SHP77 treated with DMSO at 0.1 percent for 48 hours (cell line): ENCODE results near the gene MRPL18.
"Not testable (repeated sequence)": the region's sequence is repeated elsewhere in the genome, so short reads cannot be mapped to it uniquely, and the experiment has no call there.

Experiments
- DNase-seq: peaks from one replicate; lab custom pipeline; 2025; lab: John Stamatoyannopoulos, UW

Gene MRPL18

DNA sequence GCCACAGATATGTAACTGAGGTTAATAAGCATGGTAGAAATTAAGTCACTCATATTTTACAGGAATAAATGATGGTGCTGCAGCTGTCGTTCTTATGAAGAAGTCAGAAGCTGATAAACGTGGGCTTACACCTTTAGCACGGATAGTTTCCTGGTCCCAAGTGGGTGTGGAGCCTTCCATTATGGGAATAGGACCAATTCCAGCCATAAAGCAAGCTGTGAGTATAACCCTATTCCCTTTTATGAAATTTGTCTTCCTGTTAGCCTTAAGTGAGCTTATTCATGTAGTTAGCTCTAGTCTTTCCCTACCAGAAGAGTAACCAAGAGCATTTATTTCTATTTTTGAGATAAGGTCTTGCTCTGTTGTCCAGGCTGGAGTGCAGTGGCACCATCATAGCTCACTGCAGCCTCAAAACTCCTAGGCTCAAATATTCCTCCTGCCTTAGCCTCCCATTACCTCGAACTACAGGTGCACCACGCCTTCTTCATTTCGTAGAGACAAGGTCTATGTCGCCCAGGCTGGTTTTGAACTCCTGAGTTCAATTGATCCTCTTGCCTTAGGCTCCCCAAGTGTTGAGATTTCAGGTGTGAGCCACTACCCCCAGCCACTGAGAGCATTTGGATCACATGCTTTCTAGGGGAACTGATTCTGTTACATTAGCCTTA is 12.9 kb upstream of the MRPL18 start:
- DNase-seq, result no peak

GRCh38 chr6:159778131-159778530 is 12.1 kb upstream of the MRPL18 start:
- no peak for DNase-seq

- no peak for DNase-seq
These were observed 11.6 kb upstream of the MRPL18 start for GRCh38 chr6:159778542-159779103.

DNA sequence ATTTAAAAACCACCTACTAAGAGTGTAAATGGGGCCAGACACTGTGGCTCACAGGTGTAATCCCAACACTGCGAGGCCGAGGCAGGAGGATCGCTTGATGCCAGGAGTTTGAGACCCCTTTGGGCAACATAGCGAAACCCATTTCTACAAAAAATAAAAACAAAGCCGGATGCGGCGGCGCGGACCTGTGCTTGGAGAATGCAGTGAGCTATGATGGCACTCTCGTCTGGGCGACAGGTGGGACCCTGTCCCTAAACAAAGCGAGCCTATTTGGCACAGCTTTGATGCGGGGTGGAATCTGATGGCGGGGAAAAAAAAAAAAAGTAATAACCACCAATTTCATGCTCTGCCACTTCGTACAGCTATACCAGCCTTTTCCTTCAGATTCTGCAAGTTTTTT is 2.0 kb upstream of the MRPL18 start:
- DNase-seq, result no peak

- DNase-seq, result no peak
These were observed 1.4 kb upstream of the MRPL18 start for GRCh38 chr6:159788753-159789376.

DNA sequence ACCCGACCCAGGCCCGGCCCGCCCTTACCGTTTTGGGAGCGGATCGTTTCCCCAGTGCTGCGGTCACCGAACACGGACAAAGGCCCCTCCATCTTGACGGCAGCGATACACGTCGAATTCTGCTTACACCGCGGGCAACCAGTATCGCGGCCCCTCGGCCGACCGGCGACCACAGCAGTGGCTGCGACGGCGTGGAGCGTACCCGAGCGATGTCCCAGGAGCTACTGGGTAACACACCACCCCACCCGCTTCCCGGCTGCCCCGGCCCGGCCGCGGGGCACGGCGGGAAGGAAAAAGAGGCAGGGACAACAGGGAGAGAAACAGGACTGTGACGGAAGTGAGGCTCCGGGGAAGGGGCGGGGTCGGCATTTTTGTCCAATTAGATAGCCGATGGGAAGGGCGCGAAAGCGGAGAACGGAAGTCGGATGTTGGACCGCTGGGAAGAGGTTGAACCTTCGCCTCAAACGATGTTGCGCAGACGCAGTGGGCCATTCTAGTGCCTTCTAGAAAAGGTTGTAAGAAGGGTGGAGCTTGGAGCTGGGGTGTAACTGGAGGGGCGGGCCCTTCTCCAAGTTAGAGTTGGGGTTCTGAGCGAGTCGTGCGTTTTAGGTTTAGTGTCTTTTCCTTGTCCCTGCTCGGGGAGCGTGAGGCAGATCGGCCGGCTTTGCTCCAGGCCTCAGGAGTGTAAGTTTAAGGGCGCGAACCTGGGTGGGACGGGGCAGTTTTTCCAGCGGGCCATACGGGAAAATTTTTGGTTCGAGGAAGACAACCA is 704 bp upstream of the MRPL18 start, which contains the start of gene TCP1:
TSS of gene TCP1 (minus strand) at position 226 of the 772 bp plus-strand sequence. CDS start at position 92, 134 bp downstream.
- DNase-seq, result peak; percentile 96

GRCh38 chr6:159790956-159791598 is 810 bp downstream of the MRPL18 start:
- no peak for DNase-seq

DNA sequence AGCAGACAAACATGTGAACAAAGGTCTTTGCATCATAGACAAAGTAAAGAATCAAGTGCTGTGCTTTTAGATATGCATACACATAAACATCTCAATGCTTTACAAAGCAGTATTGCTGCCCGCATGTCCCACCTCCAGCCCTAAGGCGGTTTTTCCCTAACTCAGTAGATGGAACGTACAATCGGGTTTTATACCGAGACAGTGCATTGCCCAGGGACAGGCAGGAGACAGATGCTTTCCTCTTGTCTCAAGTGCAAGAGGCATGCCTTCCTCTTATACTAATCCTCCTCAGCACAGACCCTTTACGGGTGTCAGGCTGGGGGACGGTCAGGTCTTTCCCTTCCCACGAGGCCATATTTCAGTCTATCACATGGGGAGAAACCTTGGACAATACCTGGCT is 4.7 kb downstream of the MRPL18 start:
- not testable (repeated sequence) for DNase-seq

DNA sequence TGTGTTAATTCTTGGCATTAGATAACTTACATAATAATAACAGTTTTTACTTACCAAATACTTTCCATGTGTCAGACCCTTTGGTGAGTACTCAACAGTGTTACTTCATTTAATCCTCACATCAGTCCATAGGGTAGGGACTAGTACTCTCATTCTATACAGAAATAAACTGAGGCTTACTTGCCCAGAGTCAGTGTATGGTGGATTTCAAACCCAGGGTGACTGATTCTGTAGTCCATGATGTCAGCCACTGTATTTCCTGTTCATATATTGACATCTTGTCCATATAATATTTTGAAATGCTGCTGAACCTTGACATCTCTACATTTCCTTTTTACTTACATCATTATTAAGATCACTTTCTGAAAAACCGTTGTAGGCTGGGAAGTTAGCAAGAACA is 7.3 kb downstream of the MRPL18 start:
- DNase-seq, result no peak

- no peak for DNase-seq
These were observed 10.0 kb downstream of the MRPL18 start, which contains the start of gene PNLDC1 for GRCh38 chr6:159800141-159800865. Gene PNLDC1, plus strand, starts transcription at chr6:159800276. Its CDS starts 32 bp downstream, at chr6:159800308.

- no peak for DNase-seq
These were observed 11.7 kb downstream of the MRPL18 start for GRCh38 chr6:159801935-159802334.

GRCh38 chr6:159804504-159804903 is 14.2 kb downstream of the MRPL18 start:
- no peak for DNase-seq

- no peak for DNase-seq
These were observed 15.3 kb downstream of the MRPL18 start for GRCh38 chr6:159805440-159806020.

- DNase-seq, result no peak
These were observed 15.8 kb downstream of the MRPL18 start for GRCh38 chr6:159806021-159806458.

DNA sequence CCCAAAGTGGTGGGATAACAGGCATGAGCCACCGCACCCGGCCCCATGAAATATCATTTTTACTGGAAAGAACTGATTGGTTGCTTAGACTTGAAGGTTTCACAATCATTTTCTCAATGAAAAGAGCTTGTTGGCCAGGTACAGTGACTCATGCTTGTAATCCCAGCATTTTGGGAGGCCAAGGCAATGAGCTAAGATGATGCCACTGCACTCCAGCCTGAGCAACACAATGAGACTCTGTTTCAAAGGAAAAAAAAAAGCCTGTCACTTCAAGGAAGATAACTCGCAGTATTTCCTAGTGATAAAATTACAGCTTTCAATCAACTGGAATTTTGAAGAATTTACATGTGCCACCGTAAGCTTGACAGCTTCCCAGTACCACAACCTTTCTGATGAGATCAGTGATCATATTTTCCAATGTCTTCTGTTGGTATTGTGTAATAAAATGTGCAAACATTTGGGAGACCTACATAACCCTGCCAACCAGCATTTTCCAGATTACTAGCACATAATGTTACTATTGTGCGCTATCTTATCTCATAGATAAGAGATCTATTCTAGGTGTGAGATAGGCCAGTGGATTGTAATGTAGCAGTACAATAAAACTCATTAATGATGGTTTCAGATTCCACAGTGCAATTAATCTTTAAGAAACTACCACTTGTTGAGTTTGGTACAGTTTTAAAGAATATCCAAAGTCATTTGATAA is 17.0 kb downstream of the MRPL18 start:
- DNase-seq, result no peak

GRCh38 chr6:159808647-159809046 is 18.4 kb downstream of the MRPL18 start:
- DNase-seq, result no peak

DNA sequence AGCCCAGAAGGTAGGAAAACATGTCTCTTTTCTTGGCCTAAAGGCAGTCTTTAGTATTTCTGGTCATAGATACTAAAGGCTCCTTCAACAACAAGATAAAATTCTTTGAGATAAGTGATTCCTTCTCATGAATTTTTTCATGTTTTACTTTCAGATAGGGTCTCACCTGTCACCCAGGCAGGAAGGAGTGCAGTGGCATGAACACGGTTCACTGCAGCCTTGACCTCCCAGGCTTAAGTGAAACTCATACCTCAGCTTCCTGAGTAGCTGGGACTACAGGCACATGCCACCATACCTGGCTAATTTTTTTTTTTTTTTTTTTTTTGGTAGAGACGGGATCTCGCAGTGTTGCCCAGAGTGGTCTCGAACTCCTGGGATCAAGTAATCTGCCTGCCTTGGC is 18.9 kb downstream of the MRPL18 start:
- no peak for DNase-seq

DNA sequence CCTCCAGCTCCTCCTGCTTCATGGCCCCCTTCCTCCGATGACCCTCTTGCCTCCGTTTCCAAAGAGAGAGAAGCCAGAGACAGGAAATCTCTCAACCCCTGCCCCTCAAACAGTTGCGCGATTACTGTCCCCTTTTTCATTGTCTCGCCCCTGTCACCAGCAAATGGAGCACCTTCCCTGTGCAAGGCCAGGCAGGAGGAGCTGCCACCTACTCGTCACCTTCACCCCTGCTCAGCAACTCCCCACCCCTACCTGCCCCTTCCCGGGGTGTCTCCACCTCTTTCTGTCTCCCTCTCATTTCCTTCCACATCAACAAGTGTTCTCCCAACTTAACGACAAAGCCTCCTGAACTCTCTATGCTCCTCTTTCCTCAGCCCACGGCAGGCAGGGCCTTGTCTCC is 23.5 kb downstream of the MRPL18 start:
- no peak for DNase-seq

- no peak for DNase-seq
These were observed 25.1 kb downstream of the MRPL18 start for GRCh38 chr6:159815410-159815809.

DNA sequence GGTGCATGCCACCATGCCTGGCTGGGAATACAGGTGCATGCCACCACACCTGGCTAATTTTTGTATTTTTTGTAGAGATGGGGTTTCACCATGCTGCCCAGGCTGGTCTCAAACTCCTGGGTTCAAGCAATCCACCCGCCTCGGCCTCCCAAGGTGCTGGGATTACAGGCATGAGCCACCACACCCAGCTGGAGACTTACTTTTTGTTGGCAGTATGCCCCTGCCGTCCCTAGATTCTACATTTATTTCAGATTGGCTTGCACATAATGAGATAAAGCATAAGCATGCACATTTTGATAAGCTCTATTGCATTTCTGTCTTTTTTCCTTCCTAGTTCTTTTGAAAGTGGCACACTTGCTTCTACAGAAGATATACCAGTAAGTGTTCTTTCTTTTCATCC is 26.5 kb downstream of the MRPL18 start:
- DNase-seq, result not testable (repeated sequence)
